LNCAP (cell line): Measurements from ENCODE around the gene SEMA5B.

Experiments
- CTCF ChIP-seq: fragments of 450-650 bp; IDR thresholded peaks from 2 replicates; pipeline ENCODE4 v1.5.1; 2017; ENCODE audit warnings: mild to moderate bottlenecking

SEMA5B gene

GRCh38 chr3:122952520-122952919, 75.0 kb downstream of the SEMA5B start:
- no peak for TF ChIP-seq CTCF

GRCh38 chr3:122948408-122948807, 79.2 kb downstream of the SEMA5B start:
- no peak for TF ChIP-seq CTCF

GRCh38 chr3:122947738-122948137, 79.8 kb downstream of the SEMA5B start:
- TF ChIP-seq CTCF: no peak

DNA sequence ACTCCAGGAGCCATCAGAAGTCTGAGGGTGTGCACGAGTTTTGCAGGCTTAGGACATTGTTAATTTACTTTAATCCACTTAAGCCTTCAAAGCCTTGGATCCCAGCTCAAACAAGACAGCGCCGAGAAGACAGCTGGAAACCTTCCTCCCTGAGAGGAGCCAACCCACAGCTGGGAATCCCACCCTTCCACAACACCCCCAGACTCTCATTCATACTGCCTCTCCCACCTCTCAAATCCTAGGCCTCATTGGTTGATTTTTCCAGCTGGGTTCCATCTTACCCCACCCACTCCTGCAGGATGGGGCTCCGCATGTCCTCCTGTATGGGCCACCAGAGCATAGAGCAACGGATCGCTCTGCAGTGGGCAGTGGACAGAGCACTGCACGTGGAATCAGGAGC, 80.4 kb downstream of the SEMA5B start:
- TF ChIP-seq CTCF: no peak

- no peak for TF ChIP-seq CTCF
These were observed 81.4 kb downstream of the SEMA5B start for GRCh38 chr3:122946185-122946584.

DNA sequence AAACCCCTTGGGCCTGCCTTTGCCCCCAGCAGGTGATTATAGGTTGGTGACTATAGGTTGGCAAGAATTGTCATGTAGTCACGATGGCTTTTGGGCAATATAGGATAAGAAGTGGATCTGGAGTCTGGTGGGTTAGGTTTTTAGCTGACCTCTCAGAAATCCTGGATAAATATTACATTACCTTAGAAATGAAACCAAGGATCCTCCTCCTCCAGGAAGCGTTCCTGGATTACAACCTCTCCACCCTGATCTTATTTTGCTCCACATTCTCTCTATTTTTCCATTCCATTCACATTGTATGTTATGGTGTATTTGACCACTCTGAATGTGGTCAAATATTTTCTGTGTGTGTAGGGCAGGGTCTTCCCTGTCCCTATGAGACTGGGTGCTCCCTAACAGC, 82.3 kb downstream of the SEMA5B start:
- no peak for TF ChIP-seq CTCF

DNA sequence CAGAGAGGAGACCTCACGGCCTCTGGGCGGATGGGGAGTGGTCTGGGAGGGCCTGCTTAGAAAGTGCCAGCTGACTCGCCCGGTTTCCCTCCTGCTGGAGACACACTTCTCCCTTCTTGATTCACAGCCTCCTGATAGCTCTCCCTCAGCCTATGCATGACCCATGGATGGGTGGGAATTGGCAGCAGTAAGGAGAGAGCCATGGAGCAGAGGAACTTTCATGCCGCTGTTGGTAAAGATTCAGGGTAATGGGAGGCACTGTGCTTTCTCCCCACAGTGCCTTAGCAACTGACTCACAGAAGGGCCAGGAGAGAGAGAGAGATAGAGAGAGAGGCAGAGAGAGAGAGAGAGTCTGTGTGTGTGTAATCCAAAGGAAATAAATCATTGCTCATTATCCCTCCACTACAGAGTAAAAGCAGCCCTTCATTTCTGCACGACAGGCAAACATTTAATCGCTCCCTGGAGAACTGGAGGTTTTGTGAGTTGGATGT, 82.8 kb downstream of the SEMA5B start:
- TF ChIP-seq CTCF: no peak

DNA sequence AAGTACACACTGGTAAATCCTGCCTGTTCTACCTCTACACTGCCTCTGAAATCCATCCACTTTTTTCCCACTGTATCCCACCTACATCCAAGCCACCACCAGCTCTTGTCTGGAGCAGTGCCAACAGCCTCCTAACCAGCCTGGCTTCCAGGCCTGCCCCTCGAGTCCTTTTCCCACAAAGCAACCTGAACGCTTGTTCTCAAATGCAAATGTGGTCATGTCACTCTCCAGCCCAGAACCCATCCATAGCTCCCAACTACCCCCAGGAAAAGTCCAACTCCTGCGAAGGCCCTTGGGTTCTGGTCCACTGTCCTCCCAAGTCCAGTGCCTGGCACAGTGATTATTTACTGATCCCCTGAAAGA, 83.8 kb downstream of the SEMA5B start:
- TF ChIP-seq CTCF: no peak
